WERI-Rb-1 (cell line): ENCODE results near the gene CTDP1.

Experiments used
- DNase-seq: peaks from one replicate; pipeline ENCODE4 v3.0.0-alpha.2; 2020
- H3K27ac ChIP-seq: fragments of 250-450 bp; sonication (Bioruptor Pico); 2 replicates; pipeline ENCODE4 v1.5.1; 2020; ENCODE audit warnings: mild to moderate bottlenecking, moderate library complexity
- H3K27me3 ChIP-seq: fragments of 250-450 bp; sonication (Bioruptor Pico); 2 replicates; pipeline ENCODE4 v1.5.1; 2021; ENCODE audit warnings: mild to moderate bottlenecking, low read depth, moderate library complexity; ENCODE audit not compliant: insufficient read depth, severe bottlenecking
- H3K36me3 ChIP-seq: fragments of 250-450 bp; sonication (Bioruptor Pico); 2 replicates; pipeline ENCODE4 v1.5.1; 2020; ENCODE audit warnings: mild to moderate bottlenecking, moderate library complexity
- H3K4me3 ChIP-seq: 2 replicates; pipeline ENCODE4 v1.5.1; 2011; ENCODE audit warnings: low read depth, mild to moderate bottlenecking, control low read depth, low read length
- H3K9me3 ChIP-seq: fragments of 250-450 bp; sonication (Bioruptor Pico); 2 replicates; pipeline ENCODE4 v1.5.1; 2021; ENCODE audit warnings: mild to moderate bottlenecking, moderate library complexity; ENCODE audit not compliant: severe bottlenecking
- CTCF ChIP-seq: IDR thresholded peaks from 2 replicates; pipeline ENCODE4 v1.5.1; 2011; ENCODE audit warnings: low read depth, mild to moderate bottlenecking, control low read depth, inconsistent platforms, low read length

CTDP1 gene

DNA sequence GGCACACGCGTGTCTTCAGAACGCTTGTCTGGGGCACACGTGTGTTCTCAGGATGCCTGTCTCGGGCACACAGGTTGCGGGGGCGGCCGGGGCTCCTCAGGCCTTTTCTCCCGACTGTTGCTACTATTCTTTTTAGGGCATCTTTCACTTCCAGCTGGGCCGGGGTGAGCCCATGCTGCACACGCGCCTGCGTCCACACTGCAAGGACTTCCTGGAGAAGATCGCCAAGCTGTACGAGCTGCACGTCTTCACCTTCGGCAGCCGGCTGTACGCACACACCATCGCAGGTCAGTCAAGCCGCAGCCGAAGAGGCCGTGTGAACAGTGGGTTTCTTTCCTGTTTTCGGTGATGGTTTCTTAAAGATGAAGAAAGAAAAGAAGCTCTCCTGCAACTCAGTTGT lies 25.0 kb downstream of the CTDP1 start:
- H3K36me3 ChIP-seq, result peaks cover 75% of the 10 kb centered on the region
- no peak for DNase-seq
- H3K27ac ChIP-seq, result no peak overlapping the region
- no peak for TF ChIP-seq CTCF
- H3K9me3 ChIP-seq, result no peaks in the 10 kb centered on the region
- no peak overlapping the region for H3K4me3 ChIP-seq
- no peaks in the 10 kb centered on the region for H3K27me3 ChIP-seq

GRCh38 chr18:79705272-79705671 lies 25.7 kb downstream of the CTDP1 start:
- TF ChIP-seq CTCF, result no peak
- H3K27ac ChIP-seq, result no peak overlapping the region
- H3K9me3 ChIP-seq, result no peaks in the 10 kb centered on the region
- H3K4me3 ChIP-seq, result no peak overlapping the region
- peaks cover 71% of the 10 kb centered on the region for H3K36me3 ChIP-seq
- no peak for DNase-seq
- H3K27me3 ChIP-seq, result no peaks in the 10 kb centered on the region

DNA sequence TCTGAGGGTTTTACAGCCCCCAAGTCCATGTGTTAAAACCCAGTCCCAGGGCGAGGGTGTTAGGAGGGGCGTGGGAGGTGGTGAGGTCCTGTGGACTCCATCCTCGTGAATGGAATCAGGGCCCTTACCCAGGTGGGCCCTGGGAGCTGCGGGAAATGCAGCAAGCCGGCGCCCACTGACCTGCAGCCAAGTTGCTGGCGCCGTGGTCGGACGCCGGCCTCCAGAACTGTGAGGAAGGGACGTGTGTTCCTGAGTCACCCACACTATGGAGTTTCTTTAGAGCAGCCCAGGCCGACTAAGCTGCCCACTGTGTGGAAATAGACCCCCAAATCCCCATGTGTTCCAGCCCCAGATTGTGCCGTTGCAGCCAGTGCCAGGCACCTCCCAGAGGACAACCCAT lies 26.4 kb downstream of the CTDP1 start:
- H3K36me3 ChIP-seq, result peaks cover 67% of the 10 kb centered on the region

DNA sequence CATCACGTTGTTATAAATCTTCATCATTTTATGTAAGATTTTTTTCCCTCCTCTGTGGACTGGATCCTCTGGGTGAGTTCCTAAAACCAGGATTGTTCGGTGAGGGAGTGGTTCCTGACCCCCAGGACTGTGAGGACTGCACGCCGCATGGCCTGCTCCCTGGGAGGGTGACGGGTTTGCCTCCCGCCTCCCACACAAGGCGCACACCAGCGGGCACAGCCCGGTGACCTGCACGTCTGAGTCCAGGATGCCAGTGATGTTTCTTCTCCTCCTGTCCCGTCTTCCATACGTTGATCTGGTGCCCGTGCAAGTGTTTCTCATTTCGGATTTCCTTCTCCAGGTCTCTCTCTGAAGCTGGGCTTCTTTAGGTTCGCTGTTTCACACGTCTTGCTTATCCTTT lies 27.1 kb downstream of the CTDP1 start:
- Histone ChIP-seq H3K27ac (no peak overlapping the region), H3K36me3 (peaks cover 67% of the 10 kb centered on the region), H3K4me3 (no peak overlapping the region), H3K9me3 (no peaks in the 10 kb centered on the region), H3K27me3 (no peaks in the 10 kb centered on the region)
- TF ChIP-seq CTCF, result no peak
- no peak for DNase-seq

More for the DNA sequence above, 26.4 kb downstream of the CTDP1 start:
- no peak for DNase-seq
- Histone ChIP-seq H3K4me3 (no peak overlapping the region), H3K9me3 (no peaks in the 10 kb centered on the region), H3K27me3 (no peaks in the 10 kb centered on the region), H3K27ac (no peak overlapping the region)
- no peak for TF ChIP-seq CTCF

DNA sequence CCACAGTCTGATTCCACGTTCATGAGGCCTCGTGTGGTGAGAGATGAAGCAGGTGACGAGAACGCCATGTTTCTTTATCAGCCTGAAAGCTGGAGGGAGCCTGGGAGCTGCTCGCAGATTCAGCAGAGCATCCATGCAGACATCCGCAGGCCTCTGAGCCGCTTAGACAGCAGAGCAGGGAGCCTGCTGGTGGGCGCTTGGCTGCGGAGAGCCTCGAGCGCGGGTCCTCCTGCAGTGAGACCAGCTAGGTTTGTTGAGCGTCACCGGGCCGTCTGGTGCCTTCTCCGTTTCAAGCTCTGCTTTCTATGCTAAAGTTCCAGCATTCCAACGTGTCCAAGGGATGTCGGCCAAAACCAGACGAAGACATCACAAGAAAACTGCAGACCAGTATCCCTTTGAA lies 27.6 kb downstream of the CTDP1 start:
- Histone ChIP-seq H3K27me3 (no peaks in the 10 kb centered on the region), H3K27ac (no peak overlapping the region), H3K9me3 (no peaks in the 10 kb centered on the region), H3K36me3 (peaks cover 64% of the 10 kb centered on the region), H3K4me3 (no peak overlapping the region)
- no peak for DNase-seq
- no peak for TF ChIP-seq CTCF

- DNase-seq, result no peak
- Histone ChIP-seq H3K9me3 (no peaks in the 10 kb centered on the region), H3K4me3 (no peak overlapping the region), H3K27me3 (no peaks in the 10 kb centered on the region), H3K27ac (no peak overlapping the region), H3K36me3 (peaks cover 69% of the 10 kb centered on the region)
- no peak for TF ChIP-seq CTCF
These were observed 28.1 kb downstream of the CTDP1 start for GRCh38 chr18:79707671-79708070.
